Naive thymus-derived CD8-positive, alpha-beta T cell (primary cell): ENCODE data around the gene TNFRSF4. TPM values are rescaled to one million over a fixed set of nuclear protein-coding genes. Genes with fewer than 3 reads are reported as not detected.
A peak's percentile ranks its signal among the peaks of the same experiment; 100 is the strongest.

Source experiments
- ATAC-seq, 2 donors: fragments of 150-1000 bp; cut with Tn5 transposase in 1 of 2; sonication (Bioruptor Pico), chemical (Tn5 transposase) in 1 of 2; 1 replicate in 1 of 2; 2 replicates in 1 of 2; pipeline ENCODE4 v1.10.0; 2021; ENCODE audit warnings: mild to moderate bottlenecking in 2 of 2, moderate library complexity in 2 of 2
- POLR2A ChIA-PET: fragments of 350-600 bp; sonication (Branson Sonifier 250); formaldehyde crosslinking; loops from one replicate; lab custom pipeline; 2021; ENCODE audit warnings: antibody characterized with exemption; lab: Charles Lee
- DNase-seq, 10 donors: peaks; one replicate each; pipeline versions ENCODE4 v3.0.0 to v3.0.0-alpha.2; 2020 to 2022
- H3K27ac Mint-ChIP-seq, 10 donors: one replicate each; pipeline ENCODE4 v1.8.0; 2020 to 2022; ENCODE audit warnings: mild to moderate bottlenecking in 10 of 10, mixed read lengths in 10 of 10, moderate library complexity in 4 of 10, inconsistent platforms in 1 of 10
- H3K27me3 Mint-ChIP-seq, 5 donors: one replicate each; pipeline ENCODE4 v1.8.0; 2021 to 2022; ENCODE audit warnings: mixed read lengths in 5 of 5
- H3K36me3 Mint-ChIP-seq, 3 donors: one replicate each; pipeline ENCODE4 v1.8.0; 2020 to 2022; ENCODE audit warnings: mixed read lengths in 3 of 3, mild to moderate bottlenecking in 2 of 3, inconsistent platforms in 1 of 3
- H3K4me1 Mint-ChIP-seq, 4 donors: one replicate each; pipeline ENCODE4 v1.8.0; 2021 to 2022; ENCODE audit warnings: mixed read lengths in 4 of 4
- H3K4me3 Mint-ChIP-seq, 10 donors: one replicate each; pipeline ENCODE4 v1.8.0; 2020 to 2022; ENCODE audit warnings: mild to moderate bottlenecking in 10 of 10, mixed read lengths in 10 of 10, moderate library complexity in 6 of 10, inconsistent platforms in 1 of 10
- H3K9me3 Mint-ChIP-seq, 9 donors: one replicate each; pipeline ENCODE4 v1.8.0; 2020 to 2022; ENCODE audit warnings: mixed read lengths in 9 of 9, mild to moderate bottlenecking in 3 of 9, inconsistent platforms in 1 of 9, moderate library complexity in 1 of 9
- polyA plus RNA-seq, 3 donors: library from polyadenylated mRNA; unstranded; fragments of 300-500 nt; fragmentation: Illumina TruSeq; gene quantifications; one replicate each; pipeline ENCODE4 v1.2.3, GENCODE V29; 2021
- total RNA-seq, 8 experiments: library from RNA in 2 of 8; stranded (reverse) in 2 of 8; gene quantifications; one replicate each; pipeline ENCODE4 v1.2.3 and lab custom pipeline; 2021 to 2026

Gene TNFRSF4
- total and polyA plus RNA-seq, 5 experiments from 2014 or later, result 0.30 to 0.73 (median 0.44) TPM

GRCh38 chr1:1236176-1236763 lies 22.3 kb upstream of the TNFRSF4 start:
- Mint-ChIP-seq H3K27me3 (no peaks in the 10 kb centered on the region), H3K36me3 (peaks cover 0 to 8% (median 0%) of the 10 kb centered on the region in 3 donors), H3K9me3 (no peaks in the 10 kb centered on the region), H3K4me3 (no peak overlapping the region), H3K4me1 (peaks cover 4 to 18% (median 15%) of the 10 kb centered on the region in 4 donors), H3K27ac (peak overlapping the region in 1 of 10 donors; percentile 25)
- no peak for DNase-seq
- POLR2A ChIA-PET, result no interaction called here
- no peak for ATAC-seq

GRCh38 chr1:1235016-1235744 lies 21.2 kb upstream of the TNFRSF4 start:
- Mint-ChIP-seq H3K27ac (peak overlapping the region in 1 of 10 donors; percentile 7), H3K4me1 (peaks cover 8 to 27% (median 25%) of the 10 kb centered on the region in 4 donors), H3K4me3 (peak overlapping the region in 4 of 10 donors; percentile 2 to 91 (median 43)), H3K9me3 (no peaks in the 10 kb centered on the region), H3K36me3 (peaks cover 0 to 8% (median 0%) of the 10 kb centered on the region in 3 donors), H3K27me3 (no peaks in the 10 kb centered on the region)
- ATAC-seq (no peak), DNase-seq (no peak)
- POLR2A ChIA-PET, result no interaction called here

DNA sequence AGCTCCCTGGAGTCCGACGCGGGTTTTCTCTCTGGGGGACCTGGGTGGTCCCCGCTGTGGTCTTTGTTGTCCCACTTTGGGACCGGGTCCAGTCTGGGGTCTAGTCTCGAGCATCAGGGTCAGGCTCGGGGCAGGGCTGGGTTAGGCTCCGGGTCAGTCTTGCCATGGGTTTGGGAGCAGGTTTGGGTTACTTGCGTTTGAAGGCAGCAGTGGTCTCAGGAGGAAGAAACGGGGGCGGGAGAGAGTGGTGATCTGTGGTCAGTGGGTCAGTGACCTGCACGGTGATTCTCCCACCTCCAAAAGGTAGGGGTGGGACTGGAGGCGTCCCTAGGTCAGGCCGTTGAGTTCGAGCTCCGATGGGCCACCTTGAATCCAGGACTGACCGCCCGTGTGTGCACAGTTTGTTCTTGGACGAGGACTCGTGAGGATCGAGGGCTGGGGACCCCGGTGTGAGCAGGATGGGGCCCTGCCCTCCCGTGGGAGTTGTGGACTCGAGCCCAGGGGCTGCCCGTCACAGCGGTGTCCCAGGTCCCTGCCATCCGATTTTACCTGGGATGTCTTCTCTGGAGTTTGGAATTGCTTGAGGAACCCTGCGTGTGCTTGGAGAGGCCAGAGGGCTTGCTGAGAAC lies 20.3 kb upstream of the TNFRSF4 start:
- ATAC-seq, result no peak

GRCh38 chr1:1233567-1233892 lies 19.6 kb upstream of the TNFRSF4 start:
- peak overlapping the region in 9 of 10 donors; percentile 19 to 86 (median 79) for H3K27ac Mint-ChIP-seq
- ATAC-seq (no peak), DNase-seq (no peak)
- peaks cover 14 to 40% (median 37%) of the 10 kb centered on the region in 4 donors for H3K4me1 Mint-ChIP-seq
- H3K4me3 Mint-ChIP-seq, result peak overlapping the region; percentile 69 to 91 (median 80)
- POLR2A ChIA-PET, result no interaction called here
- no peaks in the 10 kb centered on the region for H3K9me3 Mint-ChIP-seq
- H3K27me3 Mint-ChIP-seq, result no peaks in the 10 kb centered on the region
- H3K36me3 Mint-ChIP-seq, result peaks cover 0 to 11% (median 0%) of the 10 kb centered on the region in 3 donors

More for the DNA sequence above, 20.3 kb upstream of the TNFRSF4 start:
- Mint-ChIP-seq H3K27me3 (no peaks in the 10 kb centered on the region), H3K4me3 (peak overlapping the region; percentile 25 to 91 (median 77)), H3K36me3 (peaks cover 0 to 11% (median 0%) of the 10 kb centered on the region in 3 donors), H3K9me3 (no peaks in the 10 kb centered on the region), H3K4me1 (peaks cover 14 to 36% (median 33%) of the 10 kb centered on the region in 4 donors), H3K27ac (peak overlapping the region in 6 of 10 donors; percentile 27 to 85 (median 74))
- no peak for DNase-seq
- POLR2A ChIA-PET, result no interaction called here

GRCh38 chr1:1232796-1233566 lies 19.0 kb upstream of the TNFRSF4 start:
- DNase-seq, result peak in 1 of 10 donors; percentile 18
- Mint-ChIP-seq H3K9me3 (no peaks in the 10 kb centered on the region), H3K4me3 (peak overlapping the region; percentile 69 to 91 (median 80)), H3K27ac (peak overlapping the region in 8 of 10 donors; percentile 27 to 86 (median 80)), H3K4me1 (peaks cover 14 to 43% (median 37%) of the 10 kb centered on the region in 4 donors), H3K36me3 (peaks cover 0 to 11% (median 0%) of the 10 kb centered on the region in 3 donors), H3K27me3 (no peaks in the 10 kb centered on the region)
- POLR2A ChIA-PET, result interaction anchor here (0.9 kb wide), 1 partner anchor 75 kb away, joined by 3 read pairs; no protein-coding TSS in a partner anchor
- no peak for ATAC-seq

- Mint-ChIP-seq H3K27me3 (no peaks in the 10 kb centered on the region), H3K36me3 (peaks cover 0 to 11% (median 0%) of the 10 kb centered on the region in 3 donors), H3K27ac (peak within 1 kb of the TSS; percentile 74 to 97 (median 92)), H3K4me3 (peak within 1 kb of the TSS; percentile 83 to 96 (median 91)), H3K4me1 (peaks cover 14 to 45% (median 37%) of the 10 kb centered on the region in 4 donors), H3K9me3 (no peaks in the 10 kb centered on the region)
- POLR2A ChIA-PET, result interaction anchor here (0.6 to 1.6 kb wide), 5 partner anchors 17 to 74 kb away, joined by 3 to 6 read pairs (median 4); partner anchors contain the start of gene UBE2J2
- ATAC-seq (peak in 1 of 2 donors; percentile 75), DNase-seq (no peak)
Measured at GRCh38 chr1:1232208-1232795, 18.3 kb upstream of the TNFRSF4 start, which contains the start of gene B3GALT6. TSS of gene B3GALT6 (plus strand) at chr1:1232237. CDS start at chr1:1232279, 42 bp downstream.

DNA sequence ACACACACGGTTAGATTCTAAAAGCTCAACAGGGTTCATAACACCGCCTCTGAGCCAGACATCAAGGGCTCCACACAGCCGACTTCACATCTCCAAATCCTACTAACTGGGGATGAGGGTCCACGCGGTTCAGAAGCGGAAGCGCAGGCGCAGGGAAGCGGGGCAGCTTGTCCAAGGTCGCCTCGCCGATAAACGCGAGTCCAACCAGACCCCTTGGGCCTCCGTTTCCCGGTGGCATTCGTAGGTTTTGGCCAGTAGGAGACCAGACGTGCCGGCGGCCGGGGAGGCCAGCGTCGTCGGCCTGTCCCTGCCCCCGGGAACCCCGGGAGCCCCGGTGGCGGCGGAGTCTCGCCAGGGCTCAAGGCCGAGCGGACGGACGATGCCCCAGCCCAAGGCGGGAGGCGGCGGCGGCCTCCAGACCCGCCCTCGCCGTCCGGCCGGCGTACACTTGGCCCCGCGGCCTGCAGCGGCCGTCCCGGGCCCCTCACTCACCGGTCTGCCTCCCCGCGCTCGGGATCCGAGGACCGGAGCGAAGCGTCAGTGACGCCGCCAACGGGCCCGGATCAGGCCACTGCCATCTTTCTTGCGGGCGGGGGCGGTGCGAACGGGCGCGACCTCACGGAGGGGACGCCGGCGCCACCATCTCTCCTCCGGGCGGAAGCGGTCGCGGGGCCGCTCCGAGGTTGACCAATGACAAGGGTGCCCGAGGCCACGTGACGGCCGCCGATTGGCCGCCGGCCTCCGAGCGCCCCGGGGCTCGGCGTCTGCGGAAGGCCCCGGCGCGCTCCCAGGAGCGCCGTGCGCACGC lies 17.7 kb upstream of the TNFRSF4 start, which contains the start of gene SDF4:
Gene SDF4, minus strand, starts transcription at position 602 of the 808 bp plus-strand sequence. CDS start 3,229 bp downstream, outside the sequence.
- H3K27me3 Mint-ChIP-seq, result no peaks in the 10 kb centered on the region
- DNase-seq, result peak; percentile 92 to 98 (median 96)
- peak within 1 kb of the TSS; percentile 83 to 96 (median 91) for H3K4me3 Mint-ChIP-seq
- H3K9me3 Mint-ChIP-seq, result no peaks in the 10 kb centered on the region
- H3K27ac Mint-ChIP-seq, result peak within 1 kb of the TSS; percentile 74 to 97 (median 92)
- H3K4me1 Mint-ChIP-seq, result peaks cover 14 to 43% (median 37%) of the 10 kb centered on the region in 4 donors
- H3K36me3 Mint-ChIP-seq, result peaks cover 0 to 11% (median 0%) of the 10 kb centered on the region in 3 donors
- peak; percentile 93 to 96 for ATAC-seq
- POLR2A ChIA-PET, result interaction anchor here (0.6 to 1.6 kb wide), 6 partner anchors 16 to 74 kb away, joined by 3 to 6 read pairs (median 4); partner anchors contain the start of gene UBE2J2

GRCh38 chr1:1230656-1231399 lies 16.9 kb upstream of the TNFRSF4 start:
- Mint-ChIP-seq H3K4me3 (peak overlapping the region; percentile 83 to 96 (median 91)), H3K27ac (peak overlapping the region; percentile 74 to 97 (median 92)), H3K9me3 (no peaks in the 10 kb centered on the region), H3K27me3 (no peaks in the 10 kb centered on the region), H3K36me3 (peaks cover 0 to 15% (median 0%) of the 10 kb centered on the region in 3 donors), H3K4me1 (peaks cover 16 to 48% (median 38%) of the 10 kb centered on the region in 4 donors)
- DNase-seq (no peak), ATAC-seq (no peak)
- POLR2A ChIA-PET, result interaction anchor here (1.2 to 1.6 kb wide), 3 partner anchors 15 to 43 kb away, joined by 4 to 6 read pairs (median 6); partner anchors contain the start of gene UBE2J2

- Mint-ChIP-seq H3K27me3 (no peaks in the 10 kb centered on the region), H3K27ac (peak overlapping the region in 4 of 10 donors; percentile 2 to 68 (median 52)), H3K4me3 (peak overlapping the region; percentile 38 to 85 (median 56)), H3K36me3 (peaks cover 0 to 22% (median 0%) of the 10 kb centered on the region in 3 donors), H3K4me1 (peaks cover 21 to 53% (median 39%) of the 10 kb centered on the region in 4 donors), H3K9me3 (no peaks in the 10 kb centered on the region)
- DNase-seq (no peak), ATAC-seq (no peak)
- POLR2A ChIA-PET, result interaction anchor here (1.6 kb wide), 1 partner anchor 44 kb away, joined by 4 read pairs; the partner anchor contains the start of gene UBE2J2
Measured at GRCh38 chr1:1229770-1230169, 15.8 kb upstream of the TNFRSF4 start.
